PC-9 (cell line): Measurements from ENCODE around the gene CEP350. TPM values are rescaled to one million over a fixed set of nuclear protein-coding genes. Genes with fewer than 3 reads are reported as not detected.

Source experiments
- BruUV-seq: library from RNA; stranded (reverse); fragments of 400-500 nt; replicated peaks from 2 replicates; lab custom pipeline; 2021; lab: Mats Ljungman, UMichigan
- CTCF ChIA-PET: fragments of 300-600 bp; sonication (Branson Sonifier 250); formaldehyde crosslinking; loops from one replicate; lab custom pipeline; 2022; ENCODE audit warnings: antibody characterized with exemption; lab: Charles Lee
- POLR2A ChIA-PET: fragments of 300-600 bp; sonication (Branson Sonifier 250); formaldehyde crosslinking; loops from one replicate; lab custom pipeline; 2022; ENCODE audit warnings: antibody characterized with exemption; ENCODE audit not compliant: unreplicated experiment; lab: Charles Lee
- DNase-seq, 2 experiments: peaks; one replicate each; pipeline versions ENCODE4 v3.0.0 to v3.0.0-alpha.2; 2015 to 2022; ENCODE audit warnings: mixed read lengths in 1 of 2
- H2AFZ ChIP-seq: fragments of 200-600 bp; sonication (generic); 2 replicates; pipeline ENCODE4 v1.8.1; 2017; ENCODE audit warnings: antibody characterized with exemption
- H3F3A ChIP-seq: fragments of 200-600 bp; sonication (generic); 2 replicates; pipeline ENCODE4 v1.8.1; 2017; ENCODE audit warnings: antibody characterized with exemption, mild to moderate bottlenecking, low read depth; ENCODE audit not compliant: insufficient read depth
- H3K27ac ChIP-seq: fragments of 200-600 bp; sonication (generic); 2 replicates; pipeline ENCODE4 v1.6.1; 2016; ENCODE audit warnings: mixed run types
- H3K27me3 ChIP-seq: fragments of 200-600 bp; sonication (generic); 2 replicates; pipeline ENCODE4 v1.6.1; 2016; ENCODE audit warnings: low read depth, mixed run types; ENCODE audit not compliant: insufficient read depth
- H3K36me3 ChIP-seq: fragments of 200-600 bp; sonication (generic); 2 replicates; pipeline ENCODE4 v1.6.1; 2016; ENCODE audit warnings: low read depth, mixed run types
- H3K4me1 ChIP-seq: fragments of 200-600 bp; sonication (generic); replicated peaks from 2 replicates; pipeline ENCODE4 v1.6.1; 2016; ENCODE audit warnings: mixed run types; ENCODE audit not compliant: insufficient read depth
- H3K4me2 ChIP-seq: fragments of 200-600 bp; sonication (generic); 2 replicates; pipeline ENCODE4 v1.6.1; 2017; ENCODE audit warnings: mixed run types
- H3K4me3 ChIP-seq: fragments of 200-600 bp; sonication (generic); 2 replicates; pipeline ENCODE4 v1.6.1; 2016; ENCODE audit warnings: mixed run types
- H3K79me2 ChIP-seq: fragments of 200-600 bp; sonication (generic); 2 replicates; pipeline ENCODE4 v1.6.1; 2017; ENCODE audit warnings: low read depth, mixed run types
- H3K9me2 ChIP-seq: fragments of 200-600 bp; sonication (generic); 2 replicates; pipeline ENCODE4 v1.8.1; 2017; ENCODE audit warnings: mild to moderate bottlenecking; ENCODE audit not compliant: insufficient read depth
- H3K9me3 ChIP-seq: fragments of 200-600 bp; sonication (generic); 2 replicates; pipeline ENCODE4 v1.8.1; 2016; ENCODE audit warnings: low read depth; ENCODE audit not compliant: insufficient read depth
- H4K20me1 ChIP-seq: fragments of 200-600 bp; sonication (generic); 2 replicates; pipeline ENCODE4 v1.8.1; 2017; ENCODE audit not compliant: insufficient read depth
- EZH2 ChIP-seq: fragments of 200-600 bp; sonication (generic); IDR thresholded peaks from 2 replicates; pipeline ENCODE4 v1.8.0; 2017; ENCODE audit warnings: antibody characterized with exemption, low read depth
- intact Hi-C: fragments of 100-400 bp; cut with micrococcal nuclease; formaldehyde crosslinking; loops from one replicate; pipeline ENCODE4 v1.10.0; 2022; ENCODE audit not compliant: unreplicated experiment
- total RNA-seq: library from RNA; stranded (reverse); gene quantifications from 2 replicates; pipeline ENCODE4 v1.2.3, GENCODE V29; 2021
- TF ChIP-seq, protein P1 (sequence below): fragments of 200-600 bp; sonication (generic); conservative IDR thresholded peaks from 2 replicates; pipeline ENCODE4 v1.6.1; 2017; ENCODE audit warnings: mixed run types, antibody characterized with exemption, mild to moderate bottlenecking, moderate library complexity

Gene CEP350
- total RNA-seq, 1 experiment from 2014 or later = 30.6 TPM

DNA sequence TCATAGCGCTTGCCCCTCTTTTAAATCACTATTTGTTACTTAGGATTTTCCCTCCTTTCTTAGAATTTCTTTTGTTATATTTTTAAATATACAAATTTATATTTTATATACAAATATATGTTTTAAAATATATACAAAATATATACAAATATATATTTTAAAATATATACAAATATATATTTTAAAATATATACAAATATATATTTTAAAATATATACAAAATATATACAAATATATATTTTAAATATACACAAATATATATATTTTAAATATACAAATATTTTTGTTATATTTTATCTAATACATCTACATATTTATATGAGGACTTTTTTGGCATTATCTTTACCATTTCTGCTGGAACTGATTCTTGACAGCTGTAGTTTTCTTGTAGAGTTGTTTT is 149.2 kb downstream of the CEP350 start:
- CTCF ChIA-PET = no interaction called here
- BruUV-seq = no TSS peak
- Histone ChIP-seq H3K4me1 (peaks cover 6% of the 10 kb centered on the region), H3K27ac (no peak overlapping the region), H2AFZ (no peak overlapping the region), H4K20me1 (no peaks in the 10 kb centered on the region), H3K27me3 (no peaks in the 10 kb centered on the region), H3K36me3 (0 out of 2 replicates have a peak, but pooled peaks cover 6% of the 10 kb centered on the region), H3K9me2 (no peaks in the 10 kb centered on the region), H3K79me2 (no peaks in the 10 kb centered on the region), H3K4me2 (no peak overlapping the region), H3F3A (peaks cover 6% of the 10 kb centered on the region), H3K4me3 (no peak overlapping the region), H3K9me3 (no peaks in the 10 kb centered on the region)
- intact Hi-C loops = no loop called here
- DNase-seq = no peak
- no peak for TF ChIP-seq EZH2
- TF ChIP-seq, protein P1, sequence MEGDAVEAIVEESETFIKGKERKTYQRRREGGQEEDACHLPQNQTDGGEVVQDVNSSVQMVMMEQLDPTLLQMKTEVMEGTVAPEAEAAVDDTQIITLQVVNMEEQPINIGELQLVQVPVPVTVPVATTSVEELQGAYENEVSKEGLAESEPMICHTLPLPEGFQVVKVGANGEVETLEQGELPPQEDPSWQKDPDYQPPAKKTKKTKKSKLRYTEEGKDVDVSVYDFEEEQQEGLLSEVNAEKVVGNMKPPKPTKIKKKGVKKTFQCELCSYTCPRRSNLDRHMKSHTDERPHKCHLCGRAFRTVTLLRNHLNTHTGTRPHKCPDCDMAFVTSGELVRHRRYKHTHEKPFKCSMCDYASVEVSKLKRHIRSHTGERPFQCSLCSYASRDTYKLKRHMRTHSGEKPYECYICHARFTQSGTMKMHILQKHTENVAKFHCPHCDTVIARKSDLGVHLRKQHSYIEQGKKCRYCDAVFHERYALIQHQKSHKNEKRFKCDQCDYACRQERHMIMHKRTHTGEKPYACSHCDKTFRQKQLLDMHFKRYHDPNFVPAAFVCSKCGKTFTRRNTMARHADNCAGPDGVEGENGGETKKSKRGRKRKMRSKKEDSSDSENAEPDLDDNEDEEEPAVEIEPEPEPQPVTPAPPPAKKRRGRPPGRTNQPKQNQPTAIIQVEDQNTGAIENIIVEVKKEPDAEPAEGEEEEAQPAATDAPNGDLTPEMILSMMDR = no peak
- POLR2A ChIA-PET = no interaction called here

DNA sequence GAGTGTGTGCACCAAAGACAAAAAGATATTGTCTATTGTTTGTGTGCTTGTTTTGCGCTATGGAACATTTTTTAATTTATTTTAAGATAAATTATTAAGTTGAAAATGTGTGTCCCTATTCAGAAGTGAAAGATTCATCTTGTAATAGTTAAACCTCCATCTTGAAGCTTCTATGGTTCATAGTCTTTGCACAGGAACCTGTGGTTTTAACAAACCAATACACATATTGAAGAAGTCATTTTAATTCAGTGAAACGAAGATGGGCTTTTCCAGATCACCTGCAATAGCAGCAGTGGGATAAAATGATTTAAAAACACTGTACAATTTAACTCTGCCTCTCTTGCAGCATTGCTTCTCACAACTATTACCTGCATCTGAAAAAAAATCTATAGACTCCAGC is 157.5 kb downstream of the CEP350 start:
- Histone ChIP-seq H4K20me1 (no peaks in the 10 kb centered on the region), H3K4me3 (no peak overlapping the region), H3K27me3 (no peaks in the 10 kb centered on the region), H3F3A (peaks cover 14% of the 10 kb centered on the region; the same call in 1 of the 2 replicates), H3K4me1 (peaks cover 3% of the 10 kb centered on the region), H3K9me3 (no peaks in the 10 kb centered on the region), H3K27ac (no peak overlapping the region), H3K9me2 (no peaks in the 10 kb centered on the region), H3K4me2 (no peak overlapping the region), H2AFZ (no peak overlapping the region), H3K36me3 (peaks cover 20% of the 10 kb centered on the region), H3K79me2 (no peaks in the 10 kb centered on the region)
- ChIA-PET CTCF (no interaction called here), POLR2A (no interaction called here)
- no TSS peak for BruUV-seq
- DNase-seq = no peak
- TF ChIP-seq, protein P1 = no peak
- TF ChIP-seq EZH2 = no peak
- intact Hi-C loops = no loop called here

DNA sequence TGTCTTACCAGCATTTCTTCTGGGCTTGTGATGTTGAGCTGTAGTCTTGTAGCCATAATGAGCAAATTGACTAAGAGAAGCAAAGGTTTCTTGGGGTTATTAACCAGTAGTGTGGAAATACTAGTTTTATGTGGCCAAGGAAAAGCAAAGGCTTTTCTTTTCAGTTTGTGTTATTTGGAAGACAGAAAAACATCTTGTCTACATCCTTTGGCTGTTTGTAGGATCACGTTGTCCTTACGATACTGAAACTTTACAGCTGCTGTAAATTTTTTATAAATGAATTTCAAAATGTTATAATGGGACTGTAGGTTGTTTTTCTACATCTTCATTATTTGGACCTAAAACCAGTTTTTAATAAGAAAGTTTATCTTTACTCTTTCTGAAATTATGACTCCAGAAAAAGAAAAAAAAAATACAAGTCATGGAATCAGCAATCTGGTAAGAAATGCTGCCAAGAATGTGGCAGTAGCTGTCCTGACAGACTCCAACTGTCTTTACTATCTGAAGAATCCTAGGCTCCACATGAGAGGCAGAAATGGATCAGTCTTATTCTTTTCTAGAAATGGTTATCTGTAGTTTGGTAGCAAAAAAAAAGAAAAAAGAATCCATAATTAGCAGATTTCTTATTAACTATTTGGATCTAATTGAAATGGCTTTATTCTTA is 158.5 kb downstream of the CEP350 start:
- H3K79me2 ChIP-seq = no peaks in the 10 kb centered on the region
- TF ChIP-seq EZH2 = no peak
- TF ChIP-seq, protein P1 = no peak
- intact Hi-C loops = no loop called here
- no peaks in the 10 kb centered on the region for H4K20me1 ChIP-seq
- H3K4me1 ChIP-seq = peaks cover 13% of the 10 kb centered on the region
- no peak overlapping the region for H3K27ac ChIP-seq
- no peaks in the 10 kb centered on the region for H3K9me3 ChIP-seq
- peaks cover 20% of the 10 kb centered on the region for H3K36me3 ChIP-seq
- H3K4me3 ChIP-seq = no peak overlapping the region
- ChIA-PET CTCF (no interaction called here), POLR2A (no interaction called here)
- H3K4me2 ChIP-seq = no peak overlapping the region
- H3K27me3 ChIP-seq = no peaks in the 10 kb centered on the region
- no peak for DNase-seq
- no peaks in the 10 kb centered on the region for H3K9me2 ChIP-seq
- no TSS peak for BruUV-seq
- H3F3A ChIP-seq = peaks cover 22% of the 10 kb centered on the region; the same call in 1 of the 2 replicates
- H2AFZ ChIP-seq = no peak overlapping the region
